Vagina (tissue), 2 donors: Measurements from ENCODE around the gene C6orf62.

Source experiments
- CTCF ChIP-seq, 3 experiments: fragments of 450-650 bp in 2 of 3; fragments of 200-600 bp in 1 of 3; sonication (generic) in 1 of 3; IDR thresholded peaks; one replicate each; pipeline ENCODE4 v1.5.1; 2017 to 2019; ENCODE audit warnings: antibody characterized with exemption in 3 of 3, mild to moderate bottlenecking in 2 of 3, moderate library complexity in 2 of 3
- POLR2A ChIP-seq, 2 donors: fragments of 450-650 bp; IDR thresholded peaks; one replicate each; pipeline ENCODE4 v1.6.1; 2017; ENCODE audit warnings: antibody characterized with exemption in 2 of 2, mild to moderate bottlenecking in 2 of 2, moderate library complexity in 2 of 2
- POLR2AphosphoS5 ChIP-seq, 2 donors: sonication (generic); formaldehyde crosslinking; IDR thresholded peaks; one replicate each; pipeline ENCODE4 v1.9.0; 2017; ENCODE audit warnings: antibody characterized with exemption in 2 of 2, mild to moderate bottlenecking in 2 of 2, low read depth in 1 of 2; ENCODE audit not compliant: insufficient read depth in 1 of 2

- TF ChIP-seq CTCF (IDR thresholded peaks at IDR 0.05) (no peak), POLR2A (IDR thresholded peaks at IDR 0.05) (no peak), POLR2AphosphoS5 (IDR thresholded peaks at IDR 0.05; ENCODE audit: insufficient read depth in 1 of 2, low read depth in 1 of 2) (no peak)
Measured at GRCh38 chr6:24740861-24741260, 21.9 kb upstream of the C6orf62 start.
